Body of pancreas (tissue), 4 donors: ENCODE results near the gene TEX51.

Experiments
- POLR2A ChIP-seq, 3 donors: fragments of 450-650 bp; IDR thresholded peaks; one replicate each; pipeline ENCODE4 v1.6.1; 2016; ENCODE audit warnings: antibody characterized with exemption in 3 of 3, mild to moderate bottlenecking in 2 of 3
- TF ChIP-seq, protein P1 (sequence below), 7 experiments: fragments of 450-650 bp in 4 of 7; fragments of 200-600 bp in 3 of 7; sonication (generic) in 3 of 7; IDR thresholded peaks; one replicate each; pipeline ENCODE4 v1.5.1; 2016 to 2019; ENCODE audit warnings: antibody characterized with exemption in 7 of 7

DNA sequence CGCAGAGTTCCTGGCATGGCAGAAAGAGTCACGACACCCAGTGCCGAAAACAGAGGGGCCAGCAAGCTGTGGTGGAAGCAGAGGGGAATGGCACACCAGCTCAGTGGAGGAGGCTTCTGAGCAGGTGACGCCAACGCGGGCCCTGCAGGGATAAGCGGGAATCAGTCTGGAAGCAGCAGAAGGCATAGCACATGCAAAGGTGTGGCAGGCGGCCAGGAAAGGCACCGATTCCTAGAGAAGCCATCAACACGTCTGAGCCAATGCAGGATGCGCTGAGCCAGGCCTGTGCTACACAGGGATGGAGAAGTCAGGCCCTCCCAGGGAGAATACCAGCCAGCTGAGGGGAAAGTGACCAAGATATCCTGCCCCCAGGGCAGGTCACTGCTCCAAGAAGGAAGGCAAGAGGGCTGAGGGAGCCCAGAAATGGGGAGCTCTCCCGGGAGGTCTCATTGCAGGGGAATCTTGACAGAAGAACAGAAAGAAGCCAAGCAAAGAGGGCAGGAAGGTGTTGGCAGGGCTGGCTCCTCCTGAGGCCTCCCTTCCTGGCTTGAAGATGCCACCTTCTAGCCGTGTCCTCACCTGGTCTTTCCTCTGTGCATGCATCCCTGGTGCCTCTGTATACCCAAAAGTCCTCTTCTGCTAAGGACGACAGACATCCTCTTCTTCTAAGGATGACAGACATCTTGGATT is 16.3 kb downstream of the TEX51 start:
- no peak for TF ChIP-seq POLR2A (IDR thresholded peaks at IDR 0.05)
- TF ChIP-seq, protein P1, sequence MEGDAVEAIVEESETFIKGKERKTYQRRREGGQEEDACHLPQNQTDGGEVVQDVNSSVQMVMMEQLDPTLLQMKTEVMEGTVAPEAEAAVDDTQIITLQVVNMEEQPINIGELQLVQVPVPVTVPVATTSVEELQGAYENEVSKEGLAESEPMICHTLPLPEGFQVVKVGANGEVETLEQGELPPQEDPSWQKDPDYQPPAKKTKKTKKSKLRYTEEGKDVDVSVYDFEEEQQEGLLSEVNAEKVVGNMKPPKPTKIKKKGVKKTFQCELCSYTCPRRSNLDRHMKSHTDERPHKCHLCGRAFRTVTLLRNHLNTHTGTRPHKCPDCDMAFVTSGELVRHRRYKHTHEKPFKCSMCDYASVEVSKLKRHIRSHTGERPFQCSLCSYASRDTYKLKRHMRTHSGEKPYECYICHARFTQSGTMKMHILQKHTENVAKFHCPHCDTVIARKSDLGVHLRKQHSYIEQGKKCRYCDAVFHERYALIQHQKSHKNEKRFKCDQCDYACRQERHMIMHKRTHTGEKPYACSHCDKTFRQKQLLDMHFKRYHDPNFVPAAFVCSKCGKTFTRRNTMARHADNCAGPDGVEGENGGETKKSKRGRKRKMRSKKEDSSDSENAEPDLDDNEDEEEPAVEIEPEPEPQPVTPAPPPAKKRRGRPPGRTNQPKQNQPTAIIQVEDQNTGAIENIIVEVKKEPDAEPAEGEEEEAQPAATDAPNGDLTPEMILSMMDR (IDR thresholded peaks at IDR 0.05), result no peak
